ENCODE results near the gene ZC3H18. TPM values are rescaled to one million over a fixed set of nuclear protein-coding genes. Genes with fewer than 3 reads are reported as not detected.
"Not testable (repeated sequence)": the region's sequence is repeated elsewhere in the genome, so short reads cannot be mapped to it uniquely, and the experiment has no call there.

The ZC3H18 gene
- total and polyA plus RNA-seq, 2 donors (not counting 1 experiment from before 2014, with no cell fraction given) = 7.9 to 9.4 TPM

DNA sequence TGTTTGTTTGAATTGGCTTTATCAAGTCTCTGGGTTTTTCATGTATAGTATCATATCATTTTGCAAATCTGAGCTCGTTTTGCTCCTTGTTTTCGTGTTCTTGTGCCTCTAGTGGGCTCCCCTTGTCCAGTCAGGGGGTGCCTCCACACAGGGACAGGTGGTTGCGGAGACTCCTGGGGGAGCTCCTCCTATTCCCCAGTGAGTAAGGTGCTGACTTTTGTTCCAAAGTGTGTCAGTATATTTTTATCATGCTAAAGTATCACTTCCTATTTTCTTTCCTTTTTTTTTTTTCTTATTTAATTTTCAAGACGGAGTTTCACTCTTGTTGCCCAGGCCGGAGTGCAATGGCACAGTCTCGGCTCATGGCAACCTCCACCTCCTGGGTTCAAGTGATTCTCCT, 37.9 kb downstream of the ZC3H18 start:
- H3K36me3 ChIP-seq (ENCODE audit: control insufficient read depth, insufficient read depth, low read length) = peaks cover 14% of the 10 kb centered on the region
- TF ChIP-seq, protein P1, sequence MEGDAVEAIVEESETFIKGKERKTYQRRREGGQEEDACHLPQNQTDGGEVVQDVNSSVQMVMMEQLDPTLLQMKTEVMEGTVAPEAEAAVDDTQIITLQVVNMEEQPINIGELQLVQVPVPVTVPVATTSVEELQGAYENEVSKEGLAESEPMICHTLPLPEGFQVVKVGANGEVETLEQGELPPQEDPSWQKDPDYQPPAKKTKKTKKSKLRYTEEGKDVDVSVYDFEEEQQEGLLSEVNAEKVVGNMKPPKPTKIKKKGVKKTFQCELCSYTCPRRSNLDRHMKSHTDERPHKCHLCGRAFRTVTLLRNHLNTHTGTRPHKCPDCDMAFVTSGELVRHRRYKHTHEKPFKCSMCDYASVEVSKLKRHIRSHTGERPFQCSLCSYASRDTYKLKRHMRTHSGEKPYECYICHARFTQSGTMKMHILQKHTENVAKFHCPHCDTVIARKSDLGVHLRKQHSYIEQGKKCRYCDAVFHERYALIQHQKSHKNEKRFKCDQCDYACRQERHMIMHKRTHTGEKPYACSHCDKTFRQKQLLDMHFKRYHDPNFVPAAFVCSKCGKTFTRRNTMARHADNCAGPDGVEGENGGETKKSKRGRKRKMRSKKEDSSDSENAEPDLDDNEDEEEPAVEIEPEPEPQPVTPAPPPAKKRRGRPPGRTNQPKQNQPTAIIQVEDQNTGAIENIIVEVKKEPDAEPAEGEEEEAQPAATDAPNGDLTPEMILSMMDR (conservative IDR thresholded peaks at IDR 0.05 in 1 of 2, IDR thresholded peaks at IDR 0.05 in 1 of 2; ENCODE audit: low read depth in 1 of 2, low read length in 2 of 2) = no peak
- no peak for TF ChIP-seq EZH2 (IDR thresholded peaks at IDR 0.05; ENCODE audit: low read length, missing control alignments)
- H3K27me3 ChIP-seq (ENCODE audit: control insufficient read depth, insufficient read depth, low read length) = no peaks in the 10 kb centered on the region
- no peak overlapping the region for H3K9ac ChIP-seq (ENCODE audit: insufficient read depth, low read length)
- H4K20me1 ChIP-seq (ENCODE audit: control insufficient read depth, extremely low read depth, insufficient read depth, low read length) = no peaks in the 10 kb centered on the region
- no peaks in the 10 kb centered on the region for H3K4me1 ChIP-seq (ENCODE audit: control insufficient read depth, extremely low read depth, insufficient read depth, low read length)
- DNase-seq (ENCODE audit: low read depth in 2 of 2) = no peak
- no peak overlapping the region for H3K4me3 ChIP-seq (replicated peaks in 1 of 4; ENCODE audit: control extremely low read depth in 1 of 4, insufficient read depth in 1 of 4, low read depth in 3 of 4, low read length in 4 of 4)
- no peak overlapping the region for H2AFZ ChIP-seq (ENCODE audit: low read length)
- no peak overlapping the region for H3K4me2 ChIP-seq (ENCODE audit: extremely low read depth, insufficient read depth, low read length)
- H3K9me3 ChIP-seq (ENCODE audit: control insufficient read depth, insufficient read depth, low read depth, low read length) = no peaks in the 10 kb centered on the region
- no peak overlapping the region for H3K27ac ChIP-seq (ENCODE audit: insufficient read depth, low read length)
- H3K79me2 ChIP-seq (ENCODE audit: control insufficient read depth, insufficient read depth, low read length) = no peaks in the 10 kb centered on the region

DNA sequence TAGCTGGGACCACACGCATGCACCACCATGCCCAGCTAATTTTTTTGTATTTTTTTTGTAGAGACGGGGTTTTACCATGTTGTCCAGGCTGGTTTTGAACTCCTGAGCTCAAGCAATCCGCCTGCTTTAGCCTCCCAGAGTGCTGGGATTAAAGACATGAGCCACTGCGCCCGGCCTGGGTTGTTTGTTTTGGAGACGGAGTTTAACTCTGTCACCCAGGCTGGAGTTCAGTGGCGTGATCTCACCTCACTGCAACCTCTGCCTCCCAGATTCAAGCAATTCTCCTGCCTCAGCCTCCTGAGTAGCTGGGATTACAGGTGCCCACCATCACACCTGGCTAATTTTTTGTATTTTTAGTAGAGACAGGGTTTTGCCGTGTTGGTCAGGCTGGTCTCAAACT, 39.2 kb downstream of the ZC3H18 start:
- peaks cover 14% of the 10 kb centered on the region for H3K36me3 ChIP-seq (ENCODE audit: control insufficient read depth, insufficient read depth, low read length)
- H3K4me1 ChIP-seq (ENCODE audit: control insufficient read depth, extremely low read depth, insufficient read depth, low read length); H3K4me3 ChIP-seq (replicated peaks in 1 of 4; ENCODE audit: control extremely low read depth in 1 of 4, insufficient read depth in 1 of 4, low read depth in 3 of 4, low read length in 4 of 4); H3K27me3 ChIP-seq (ENCODE audit: control insufficient read depth, insufficient read depth, low read length); H3K79me2 ChIP-seq (ENCODE audit: control insufficient read depth, insufficient read depth, low read length); H3K27ac ChIP-seq (ENCODE audit: insufficient read depth, low read length); H3K9ac ChIP-seq (ENCODE audit: insufficient read depth, low read length); H2AFZ ChIP-seq (ENCODE audit: low read length); H3K9me3 ChIP-seq (ENCODE audit: control insufficient read depth, insufficient read depth, low read depth, low read length); DNase-seq (ENCODE audit: low read depth in 2 of 2); H3K4me2 ChIP-seq (ENCODE audit: extremely low read depth, insufficient read depth, low read length); H4K20me1 ChIP-seq (ENCODE audit: control insufficient read depth, extremely low read depth, insufficient read depth, low read length): not testable (repeated sequence)

DNA sequence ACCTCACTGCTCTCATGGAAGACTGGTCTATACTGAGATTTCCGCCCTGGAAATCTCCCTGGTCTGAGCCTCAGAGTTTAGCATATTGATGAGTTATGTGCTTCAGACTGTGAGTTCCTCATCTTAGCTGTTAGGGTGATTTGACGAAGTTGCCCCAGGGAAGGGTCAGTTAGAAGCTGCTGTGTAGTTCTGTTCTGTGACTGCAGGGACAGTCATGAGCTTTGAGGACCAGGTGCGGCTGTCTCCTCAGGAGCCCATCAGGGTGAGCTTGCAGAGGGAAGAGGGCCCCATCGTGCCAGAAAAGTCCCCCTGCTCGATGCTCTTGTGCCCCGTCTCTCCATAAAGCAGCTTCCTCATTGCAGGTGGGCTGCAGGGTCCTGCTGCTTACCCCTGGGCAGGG, 39.9 kb downstream of the ZC3H18 start:
- Histone ChIP-seq H4K20me1 (ENCODE audit: control insufficient read depth, extremely low read depth, insufficient read depth, low read length) (no peaks in the 10 kb centered on the region), H3K9me3 (ENCODE audit: control insufficient read depth, insufficient read depth, low read depth, low read length) (no peaks in the 10 kb centered on the region)

More for the DNA sequence above, 39.9 kb downstream of the ZC3H18 start:
- peaks cover 3% of the 10 kb centered on the region for H3K4me1 ChIP-seq (ENCODE audit: control insufficient read depth, extremely low read depth, insufficient read depth, low read length)
- H2AFZ ChIP-seq (ENCODE audit: low read length) = no peak overlapping the region
- H3K27me3 ChIP-seq (ENCODE audit: control insufficient read depth, insufficient read depth, low read length) = no peaks in the 10 kb centered on the region
- no peak for TF ChIP-seq EZH2 (IDR thresholded peaks at IDR 0.05; ENCODE audit: low read length, missing control alignments)
- TF ChIP-seq, protein P1 (conservative IDR thresholded peaks at IDR 0.05 in 1 of 2, IDR thresholded peaks at IDR 0.05 in 1 of 2; ENCODE audit: low read depth in 1 of 2, low read length in 2 of 2) = no peak
- H3K36me3 ChIP-seq (ENCODE audit: control insufficient read depth, insufficient read depth, low read length) = peaks cover 14% of the 10 kb centered on the region
- H3K79me2 ChIP-seq (ENCODE audit: control insufficient read depth, insufficient read depth, low read length) = no peaks in the 10 kb centered on the region
- H3K4me2 ChIP-seq (ENCODE audit: extremely low read depth, insufficient read depth, low read length) = no peak overlapping the region
- H3K4me3 ChIP-seq (replicated peaks in 1 of 4; ENCODE audit: control extremely low read depth in 1 of 4, insufficient read depth in 1 of 4, low read depth in 3 of 4, low read length in 4 of 4) = no peak overlapping the region
- H3K27ac ChIP-seq (ENCODE audit: insufficient read depth, low read length) = no peak overlapping the region
- DNase-seq (ENCODE audit: low read depth in 2 of 2) = no peak
- no peak overlapping the region for H3K9ac ChIP-seq (ENCODE audit: insufficient read depth, low read length)
